Activated naive CD8-positive, alpha-beta T cell treated with anti-CD3 and anti-CD28 coated beads, Interleukin-2, amount 10 ng/mL, durations not matched to agents 7 days and 5 days (primary cell): ENCODE results near the gene CDK7. TPM values are rescaled to one million over a fixed set of nuclear protein-coding genes. Genes with fewer than 3 reads are reported as not detected.

Experiments
- ATAC-seq: fragments of 150-1000 bp; cut with Tn5 transposase; one replicate; pipeline ENCODE4 v1.10.0; 2021; ENCODE audit warnings: low read depth, moderate library complexity
- POLR2A ChIA-PET: fragments of 350-600 bp; sonication (Branson Sonifier 250); formaldehyde crosslinking; loops from one replicate; lab custom pipeline; 2021; ENCODE audit warnings: antibody characterized with exemption; lab: Charles Lee
- DNase-seq: peaks from one replicate; pipeline ENCODE4 v3.0.0; 2021
- H3K27ac Mint-ChIP-seq: one replicate; pipeline ENCODE4 v1.8.0; 2022; ENCODE audit warnings: mild to moderate bottlenecking, mixed read lengths
- H3K27me3 Mint-ChIP-seq: one replicate; pipeline ENCODE4 v1.8.0; 2022; ENCODE audit warnings: mild to moderate bottlenecking, moderate library complexity, mixed read lengths
- H3K36me3 Mint-ChIP-seq: one replicate; pipeline ENCODE4 v1.8.0; 2021; ENCODE audit warnings: mild to moderate bottlenecking, mixed read lengths
- H3K4me1 Mint-ChIP-seq: one replicate; pipeline ENCODE4 v1.8.0; 2021; ENCODE audit warnings: mixed read lengths
- H3K4me3 Mint-ChIP-seq: one replicate; pipeline ENCODE4 v1.8.0; 2022; ENCODE audit warnings: mild to moderate bottlenecking, moderate library complexity, mixed read lengths
- H3K9me3 Mint-ChIP-seq: one replicate; pipeline ENCODE4 v1.8.0; 2021; ENCODE audit warnings: mixed read lengths
- total RNA-seq, 2 experiments: library from RNA; stranded (reverse); gene quantifications; one replicate each; pipeline ENCODE4 v1.2.3, GENCODE V29; 2021

Gene CDK7
- total RNA-seq, 2 experiments from 2014 or later, result 21.2 to 23.7 TPM

DNA sequence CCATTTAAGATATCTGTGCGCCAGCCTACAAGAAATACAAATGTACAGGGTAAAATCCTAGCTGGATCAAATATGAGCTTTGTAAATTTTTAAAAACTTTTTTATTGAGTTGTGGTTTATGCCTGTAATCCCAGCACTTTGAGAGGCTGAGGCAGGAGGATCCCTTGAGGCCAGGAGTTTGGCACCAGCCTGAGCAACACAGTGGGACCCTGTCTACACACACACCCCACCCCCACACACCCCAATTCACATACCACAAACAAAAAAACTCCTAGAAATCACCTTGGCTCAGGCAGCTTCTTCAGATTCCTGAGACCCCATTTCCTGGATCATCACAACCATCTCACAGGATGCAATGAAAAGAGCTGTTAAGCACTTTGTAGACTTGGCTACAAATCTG lies 46.4 kb downstream of the CDK7 start:
- Mint-ChIP-seq H3K36me3 (peaks cover 25% of the 10 kb centered on the region), H3K4me1 (no peaks in the 10 kb centered on the region), H3K4me3 (no peak overlapping the region), H3K27me3 (no peaks in the 10 kb centered on the region), H3K27ac (no peak overlapping the region), H3K9me3 (no peaks in the 10 kb centered on the region)
- POLR2A ChIA-PET, result no interaction called here
- DNase-seq, result no peak
- ATAC-seq, result no peak

DNA sequence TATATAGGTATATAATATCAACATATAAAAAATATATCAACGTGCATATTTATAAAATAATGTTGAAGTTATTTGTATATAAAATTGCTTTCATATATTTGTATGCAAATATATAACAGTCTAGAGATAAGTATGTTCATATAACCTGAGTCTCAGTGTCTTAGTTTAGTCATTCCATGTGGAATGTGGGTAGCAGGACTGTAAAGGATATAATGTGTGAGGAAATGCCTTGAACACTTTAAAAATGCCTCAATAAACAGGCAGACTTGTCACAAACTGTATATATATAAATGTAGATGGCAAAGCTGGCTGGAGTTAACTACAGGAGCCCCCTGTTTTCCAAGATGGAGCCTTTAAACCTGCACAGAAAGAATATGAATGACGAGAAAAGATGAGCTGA lies 49.5 kb downstream of the CDK7 start:
- DNase-seq (no peak), ATAC-seq (no peak)
- Mint-ChIP-seq H3K9me3 (no peaks in the 10 kb centered on the region), H3K4me1 (no peaks in the 10 kb centered on the region), H3K36me3 (peaks cover 13% of the 10 kb centered on the region), H3K4me3 (no peak overlapping the region), H3K27me3 (no peaks in the 10 kb centered on the region), H3K27ac (no peak overlapping the region)
- POLR2A ChIA-PET, result no interaction called here

DNA sequence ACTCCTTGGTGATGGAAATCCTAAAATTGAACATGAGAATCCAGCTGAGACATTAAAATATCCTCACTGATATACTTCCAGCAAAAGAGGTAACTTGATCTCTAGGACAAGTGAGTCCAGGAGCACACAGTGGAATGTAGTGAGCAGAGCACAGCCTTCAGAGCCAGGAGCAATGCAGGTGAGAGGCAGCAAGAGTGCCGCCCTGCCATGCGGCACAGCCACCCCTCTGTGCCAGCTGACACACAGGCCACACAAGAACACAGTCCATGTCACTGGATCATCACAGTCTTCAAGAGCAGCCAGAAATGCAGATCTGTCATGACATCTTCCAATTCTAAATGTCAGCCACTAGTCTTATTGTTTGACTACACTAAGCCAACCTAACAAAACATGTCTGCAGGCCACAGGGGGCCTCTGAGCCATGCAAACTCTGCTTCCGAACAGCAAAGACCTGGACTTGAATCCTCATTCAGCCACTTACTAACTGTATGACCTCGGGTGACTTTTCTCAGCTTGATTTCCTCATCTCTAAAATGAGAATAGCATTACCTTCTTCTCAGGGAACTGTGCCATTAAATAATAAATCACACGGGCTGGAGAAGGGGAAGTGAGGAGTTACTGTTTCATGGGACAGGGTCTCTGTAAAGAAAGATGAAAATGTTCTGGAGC lies 50.9 kb downstream of the CDK7 start:
- Mint-ChIP-seq H3K27me3 (no peaks in the 10 kb centered on the region), H3K9me3 (no peaks in the 10 kb centered on the region), H3K4me1 (no peaks in the 10 kb centered on the region), H3K27ac (no peak overlapping the region), H3K36me3 (peaks cover 5% of the 10 kb centered on the region), H3K4me3 (no peak overlapping the region)
- POLR2A ChIA-PET, result interaction anchor here (0.6 kb wide), 1 partner anchor 18 kb away, joined by 5 read pairs; no protein-coding TSS in a partner anchor
- ATAC-seq (no peak), DNase-seq (no peak)

DNA sequence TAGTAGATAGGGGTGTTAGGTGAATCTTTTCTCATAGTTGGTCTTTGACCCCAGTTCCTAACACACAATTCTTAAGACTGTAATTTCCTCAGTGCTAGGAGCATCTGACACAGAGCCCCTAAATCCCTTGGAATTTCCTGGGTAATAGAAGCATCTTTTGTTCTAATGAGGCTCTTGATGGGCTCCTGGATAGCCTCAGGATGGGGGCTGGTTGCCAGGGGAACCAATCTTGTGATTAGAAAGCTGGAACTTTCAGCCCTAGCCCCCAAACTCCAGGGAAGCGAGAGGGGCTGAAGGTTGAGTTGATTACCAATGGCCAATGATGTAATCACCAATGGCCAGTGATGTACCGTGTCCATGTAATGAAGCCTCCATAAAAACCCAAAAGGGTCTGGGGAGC lies 53.4 kb downstream of the CDK7 start:
- no peak for ATAC-seq
- POLR2A ChIA-PET, result no interaction called here
- no peak overlapping the region for H3K27ac Mint-ChIP-seq

DNA sequence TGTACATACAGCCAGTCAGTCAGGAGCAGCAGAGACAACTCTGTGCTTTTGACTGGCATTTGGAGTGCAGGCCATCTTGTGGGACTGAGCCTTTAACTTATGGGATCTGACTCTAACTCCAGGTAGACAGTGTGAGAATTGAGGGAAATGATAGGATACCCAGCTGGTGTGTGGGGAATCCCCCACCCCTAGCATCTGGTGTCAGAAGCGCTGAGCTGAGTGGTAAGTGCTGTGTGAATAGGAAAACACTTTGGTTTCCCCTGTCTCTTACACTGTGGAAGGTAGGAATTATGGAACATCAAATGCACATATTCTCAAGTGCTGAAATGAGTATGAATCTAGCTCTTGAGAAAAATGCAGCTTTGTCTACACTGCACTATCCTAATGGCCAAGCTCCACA lies 54.0 kb downstream of the CDK7 start:
- Mint-ChIP-seq H3K27me3 (no peaks in the 10 kb centered on the region), H3K4me1 (no peaks in the 10 kb centered on the region), H3K9me3 (no peaks in the 10 kb centered on the region), H3K27ac (no peak overlapping the region), H3K4me3 (no peak overlapping the region), H3K36me3 (peaks cover 3% of the 10 kb centered on the region)
- POLR2A ChIA-PET, result no interaction called here
- no peak for ATAC-seq
- DNase-seq, result no peak

More for the DNA sequence above, 53.4 kb downstream of the CDK7 start:
- DNase-seq, result no peak
- peaks cover 4% of the 10 kb centered on the region for H3K36me3 Mint-ChIP-seq
- no peak overlapping the region for H3K4me3 Mint-ChIP-seq
- H3K9me3 Mint-ChIP-seq, result no peaks in the 10 kb centered on the region
- H3K27me3 Mint-ChIP-seq, result no peaks in the 10 kb centered on the region
- H3K4me1 Mint-ChIP-seq, result no peaks in the 10 kb centered on the region

DNA sequence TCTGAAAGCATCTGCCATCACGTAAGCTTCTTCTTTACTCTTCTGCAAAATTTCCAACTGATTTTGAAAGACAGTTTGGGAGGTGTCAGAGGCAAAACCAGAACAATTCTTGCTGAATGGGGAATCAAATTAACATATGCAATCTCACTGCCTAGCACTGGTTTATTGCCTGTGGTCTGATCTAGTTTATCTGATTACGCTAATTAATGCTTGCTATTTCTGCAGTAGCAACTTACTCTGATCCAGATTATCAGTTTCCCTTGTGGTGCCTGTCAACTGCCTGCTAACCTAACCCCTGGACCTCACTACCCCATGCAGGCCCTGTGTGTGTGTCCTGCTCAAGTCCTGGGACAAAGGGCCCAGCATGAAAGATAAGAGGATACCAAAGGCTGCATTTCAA lies 57.6 kb downstream of the CDK7 start:
- H3K9me3 Mint-ChIP-seq, result no peaks in the 10 kb centered on the region
- H3K27me3 Mint-ChIP-seq, result no peaks in the 10 kb centered on the region
- no peak overlapping the region for H3K4me3 Mint-ChIP-seq
- DNase-seq, result no peak
- H3K27ac Mint-ChIP-seq, result no peak overlapping the region
- POLR2A ChIA-PET, result interaction anchor here (0.7 kb wide), 1 partner anchor 43 kb away, joined by 3 read pairs; no protein-coding TSS in a partner anchor
- no peak for ATAC-seq
- H3K4me1 Mint-ChIP-seq, result no peaks in the 10 kb centered on the region
- H3K36me3 Mint-ChIP-seq, result no peaks in the 10 kb centered on the region

DNA sequence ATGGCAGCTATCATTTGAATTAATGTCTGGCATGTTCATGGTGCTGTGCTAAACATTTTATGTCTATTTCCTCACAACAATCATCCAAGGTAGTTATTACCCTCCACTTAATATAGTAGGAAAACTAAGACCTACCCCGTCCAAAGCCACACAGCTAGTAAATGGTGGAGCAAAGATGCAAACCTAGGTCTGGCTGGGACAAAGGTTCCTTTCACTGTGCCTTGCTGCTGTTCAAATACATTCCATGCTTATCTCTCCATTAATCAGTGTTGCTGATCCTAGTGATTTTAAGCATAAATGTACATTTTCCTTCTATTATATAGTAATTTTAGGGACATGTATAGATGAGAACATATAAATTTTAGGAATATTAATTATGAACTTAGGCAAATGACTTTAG lies 59.2 kb downstream of the CDK7 start:
- POLR2A ChIA-PET, result no interaction called here
- H3K27me3 Mint-ChIP-seq, result no peaks in the 10 kb centered on the region
- DNase-seq, result no peak
- no peaks in the 10 kb centered on the region for H3K36me3 Mint-ChIP-seq
- no peak overlapping the region for H3K27ac Mint-ChIP-seq
- no peaks in the 10 kb centered on the region for H3K4me1 Mint-ChIP-seq
- no peaks in the 10 kb centered on the region for H3K9me3 Mint-ChIP-seq
- ATAC-seq, result no peak
- no peak overlapping the region for H3K4me3 Mint-ChIP-seq

DNA sequence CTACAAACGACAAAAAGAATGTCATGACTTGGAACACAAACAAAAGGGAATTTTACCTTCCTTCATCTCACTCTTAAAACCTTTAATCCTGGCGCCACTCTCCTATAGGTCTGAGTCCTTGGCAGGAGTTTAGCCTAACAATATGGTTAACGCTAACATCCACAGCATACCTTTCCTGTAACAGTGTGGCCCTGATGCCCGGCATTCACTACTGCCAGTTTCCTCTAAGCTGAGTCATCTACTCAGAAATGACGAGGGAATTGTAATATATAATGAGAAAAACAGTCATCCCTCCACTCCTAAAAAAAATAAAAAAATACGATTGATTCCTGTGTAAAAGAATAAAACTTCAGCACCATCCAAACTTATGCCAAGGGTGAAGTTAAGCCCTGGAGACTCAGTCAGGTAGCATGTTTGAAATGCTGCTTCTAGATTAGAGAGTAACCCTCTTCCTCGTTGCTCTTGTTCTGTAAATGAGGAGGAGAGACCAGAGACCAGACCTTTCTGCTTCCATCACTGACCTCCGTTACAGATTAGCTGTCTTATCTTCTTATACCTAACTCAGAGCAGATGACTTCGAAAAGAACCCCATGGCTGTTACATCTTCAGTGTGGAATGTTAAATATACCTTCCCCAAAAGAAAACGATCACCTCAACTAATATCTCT lies 60.5 kb downstream of the CDK7 start:
- Mint-ChIP-seq H3K27me3 (no peaks in the 10 kb centered on the region), H3K27ac (no peak overlapping the region), H3K9me3 (no peaks in the 10 kb centered on the region), H3K4me3 (no peak overlapping the region), H3K36me3 (no peaks in the 10 kb centered on the region), H3K4me1 (no peaks in the 10 kb centered on the region)
- POLR2A ChIA-PET, result no interaction called here
- no peak for ATAC-seq
- no peak for DNase-seq

DNA sequence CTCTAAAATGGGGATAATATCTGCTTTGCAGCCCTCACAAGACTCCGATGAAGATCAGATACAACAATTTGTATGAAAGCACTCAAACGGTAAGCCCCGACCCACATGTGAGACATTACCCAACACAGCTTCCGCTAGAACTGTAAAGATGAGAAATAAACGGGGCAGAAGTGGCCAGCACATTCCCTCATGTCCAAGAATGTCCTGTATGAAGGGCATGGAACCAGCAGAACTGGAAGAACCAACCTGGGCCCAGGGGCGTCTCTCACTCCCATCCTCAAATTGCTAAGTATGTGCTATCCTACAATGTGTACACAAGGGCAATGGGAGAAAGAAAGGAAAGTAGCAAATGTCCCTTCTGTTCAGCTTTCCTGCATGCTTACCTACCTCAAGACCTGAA lies 64.9 kb downstream of the CDK7 start:
- Mint-ChIP-seq H3K9me3 (no peaks in the 10 kb centered on the region), H3K36me3 (peaks cover 3% of the 10 kb centered on the region), H3K4me1 (no peaks in the 10 kb centered on the region), H3K27me3 (no peaks in the 10 kb centered on the region), H3K27ac (no peak overlapping the region), H3K4me3 (no peak overlapping the region)
- ATAC-seq (no peak), DNase-seq (no peak)
- POLR2A ChIA-PET, result interaction anchor here (0.7 kb wide), 1 partner anchor 115 kb away, joined by 5 read pairs; no protein-coding TSS in a partner anchor

DNA sequence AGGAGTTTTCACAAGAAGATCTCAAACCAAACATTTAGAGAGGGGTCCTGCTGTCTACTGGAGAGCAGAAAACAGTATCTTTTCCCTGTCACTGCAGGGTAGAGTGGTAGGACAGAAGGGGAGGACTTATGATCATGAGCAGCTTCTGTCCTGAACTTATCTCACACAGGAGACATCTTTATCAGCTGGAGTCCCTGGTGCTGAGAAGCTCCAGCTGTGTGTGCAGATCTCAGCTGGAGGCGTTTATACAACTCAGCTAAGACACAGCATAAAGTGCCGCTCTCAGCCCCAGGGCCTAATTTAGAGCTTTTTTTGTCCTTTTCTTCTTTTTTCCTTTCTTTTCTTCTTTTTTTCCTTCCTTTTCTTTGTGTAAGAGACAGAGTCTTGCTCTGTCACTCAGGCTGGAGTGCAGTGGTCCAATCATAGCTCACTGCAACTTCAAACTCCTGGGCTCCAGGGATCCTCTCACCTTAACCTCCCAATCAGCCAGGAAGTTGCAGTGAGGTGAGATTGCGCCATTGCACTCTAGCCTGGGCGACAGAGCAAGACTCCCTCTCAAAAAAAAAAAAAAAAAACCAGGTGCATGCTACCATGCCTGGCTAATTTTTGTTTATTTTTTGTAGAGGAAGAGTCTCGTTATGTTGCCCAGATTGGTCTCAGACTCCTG lies 66.0 kb downstream of the CDK7 start:
- ATAC-seq (no peak), DNase-seq (no peak)
- POLR2A ChIA-PET, result no interaction called here
- H3K27me3 Mint-ChIP-seq, result no peaks in the 10 kb centered on the region
- no peaks in the 10 kb centered on the region for H3K9me3 Mint-ChIP-seq
- no peaks in the 10 kb centered on the region for H3K4me1 Mint-ChIP-seq
- no peak overlapping the region for H3K27ac Mint-ChIP-seq
- no peak overlapping the region for H3K4me3 Mint-ChIP-seq
- peaks cover 6% of the 10 kb centered on the region for H3K36me3 Mint-ChIP-seq

DNA sequence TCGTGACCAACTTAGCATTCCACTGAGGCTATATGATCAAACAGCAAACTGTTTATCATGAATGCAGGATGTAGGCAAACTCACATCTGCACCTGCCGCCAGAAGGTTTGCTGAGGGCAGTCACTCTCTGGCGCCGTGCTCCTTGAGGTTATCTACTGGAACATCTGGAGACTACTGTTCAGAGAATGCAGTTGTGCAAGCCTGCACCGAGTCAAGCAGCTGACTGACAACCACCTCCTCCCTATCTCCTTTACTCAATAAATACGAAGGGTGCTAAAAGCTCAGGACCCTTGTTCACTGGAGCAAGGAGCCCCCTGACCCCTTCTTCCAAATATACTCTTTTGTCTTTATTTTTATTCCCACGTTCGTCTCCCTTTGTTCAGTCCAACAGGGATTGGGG lies 70.8 kb downstream of the CDK7 start:
- no peak for ATAC-seq
- Mint-ChIP-seq H3K4me3 (no peak overlapping the region), H3K27me3 (no peaks in the 10 kb centered on the region), H3K27ac (no peak overlapping the region), H3K4me1 (no peaks in the 10 kb centered on the region), H3K9me3 (peaks cover 7% of the 10 kb centered on the region), H3K36me3 (peaks cover 39% of the 10 kb centered on the region)
- POLR2A ChIA-PET, result no interaction called here
- no peak for DNase-seq

DNA sequence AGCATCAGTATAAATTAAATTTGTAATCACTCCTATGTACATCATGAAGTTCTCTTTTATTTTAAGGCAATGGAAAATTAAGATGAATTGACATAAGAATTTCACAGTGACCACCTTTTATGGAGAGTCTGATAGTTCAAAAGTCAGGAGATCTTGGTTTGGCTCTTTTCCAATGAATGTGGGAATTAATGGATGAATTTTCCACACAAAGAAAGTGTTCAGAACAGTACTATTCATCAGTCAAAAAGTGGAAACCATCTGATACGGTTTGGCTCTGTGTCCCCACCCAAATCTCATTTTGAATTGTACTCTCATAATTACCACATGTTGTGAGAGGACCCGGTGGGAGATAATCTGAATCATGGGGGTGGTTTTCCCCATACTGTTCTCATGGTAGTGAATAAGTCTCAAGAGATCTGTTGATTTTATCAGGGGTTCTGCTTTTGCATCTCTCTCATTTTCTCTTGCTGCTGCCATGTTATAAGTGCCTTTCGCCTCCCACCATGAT lies 73.4 kb downstream of the CDK7 start:
- Mint-ChIP-seq H3K27ac (no peak overlapping the region), H3K36me3 (peaks cover 51% of the 10 kb centered on the region), H3K4me1 (no peaks in the 10 kb centered on the region), H3K4me3 (no peak overlapping the region), H3K27me3 (no peaks in the 10 kb centered on the region), H3K9me3 (peaks cover 9% of the 10 kb centered on the region)
- DNase-seq (no peak), ATAC-seq (no peak)
- POLR2A ChIA-PET, result no interaction called here

DNA sequence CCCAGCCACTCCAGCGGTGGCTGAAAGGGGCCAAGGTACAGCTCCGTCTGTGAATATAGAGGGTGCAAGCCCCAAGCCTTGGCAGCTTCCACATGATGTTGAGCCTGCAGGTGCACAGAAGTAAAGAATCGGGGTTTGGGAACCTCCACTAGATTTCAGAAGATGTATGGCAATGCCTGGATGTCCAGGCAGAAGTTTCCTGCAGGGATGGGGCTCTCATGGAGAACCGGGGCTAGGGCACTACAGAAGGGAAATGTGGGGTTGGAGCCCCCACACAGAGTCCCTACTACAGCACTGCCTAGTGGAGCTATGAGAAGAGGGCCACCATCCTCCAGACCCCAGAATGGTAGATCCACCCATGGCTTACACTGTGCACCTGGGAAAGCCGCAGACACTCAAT lies 74.7 kb downstream of the CDK7 start:
- no peak for ATAC-seq
- Mint-ChIP-seq H3K4me3 (no peak overlapping the region), H3K36me3 (peaks cover 54% of the 10 kb centered on the region), H3K27me3 (no peaks in the 10 kb centered on the region), H3K9me3 (peaks cover 9% of the 10 kb centered on the region), H3K4me1 (no peaks in the 10 kb centered on the region), H3K27ac (no peak overlapping the region)
- DNase-seq, result no peak
- POLR2A ChIA-PET, result no interaction called here
